Measurements from ENCODE around the gene MBD4.
"Not testable (repeated sequence)": the region's sequence is repeated elsewhere in the genome, so short reads cannot be mapped to it uniquely, and the experiment has no call there.

MBD4 gene

DNA sequence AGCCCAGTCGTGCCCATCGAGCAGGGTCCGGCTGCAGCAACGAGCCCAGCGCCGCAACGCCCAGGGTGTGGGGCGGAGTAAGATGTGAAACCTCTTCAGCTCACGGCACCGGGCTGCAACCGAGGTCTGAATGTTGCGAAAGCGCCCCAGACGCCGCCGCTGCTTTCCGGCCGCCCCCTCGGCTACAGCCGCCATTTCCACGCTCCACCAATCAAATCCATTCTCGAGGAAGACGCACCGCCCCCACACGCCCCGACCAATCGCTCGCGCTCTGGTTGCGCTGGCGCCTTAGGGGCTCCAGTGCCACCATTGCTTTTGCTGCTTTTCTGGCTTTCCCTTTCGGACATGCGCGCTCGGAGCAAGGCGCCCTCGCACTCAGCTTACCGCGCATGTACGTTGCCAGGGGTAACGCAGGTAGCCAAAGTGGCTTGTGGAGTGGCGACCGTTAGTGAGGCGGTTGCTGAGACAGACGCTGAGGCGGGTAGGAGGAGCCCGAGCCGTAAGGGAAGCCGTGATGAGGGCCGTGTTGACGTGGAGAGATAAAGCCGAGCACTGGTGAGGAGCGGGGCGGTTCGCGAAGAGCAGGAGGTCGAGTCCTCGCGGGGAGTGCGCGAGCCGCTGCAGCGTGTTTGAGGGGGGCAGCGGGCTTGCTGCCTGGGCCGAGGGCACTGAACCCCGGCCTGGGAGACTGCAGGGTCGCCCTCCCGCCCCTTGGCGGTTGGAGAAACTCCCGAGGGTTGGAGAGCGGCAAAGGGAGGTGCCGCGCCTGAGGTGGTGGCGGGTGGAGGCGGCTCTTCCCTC is at the start of gene MBD4, which contains the start of gene IFT122:
MBD4 (minus strand) TSS at position 132 of the 801 bp plus-strand sequence; CDS start at position 17, 115 bp downstream.
IFT122 (plus strand) TSS at position 408 of the 801 bp plus-strand sequence; CDS start at position 515, 107 bp downstream.
- DNase-seq (ENCODE audit: low read depth) = peak; percentile 97

DNA sequence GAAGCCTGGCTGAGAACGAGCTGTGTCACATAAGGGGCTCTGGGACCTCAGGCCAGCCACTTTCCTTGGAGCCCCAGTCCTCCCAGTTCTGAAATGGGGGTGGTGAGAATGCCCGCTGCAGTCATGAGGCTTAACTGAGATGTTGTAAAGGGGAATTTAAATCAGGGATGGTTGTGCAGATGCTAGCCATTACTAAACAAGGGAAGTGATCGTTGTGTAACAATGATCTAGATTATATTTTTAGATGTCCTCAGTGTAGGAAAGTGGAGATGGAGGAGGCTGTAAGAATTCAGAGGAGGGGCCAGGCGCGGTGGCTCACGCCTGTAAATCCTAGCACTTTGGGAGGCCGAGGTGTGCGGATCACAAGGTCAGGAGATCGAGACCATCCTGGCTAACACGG is 49.5 kb upstream of the MBD4 start:
- DNase-seq (ENCODE audit: low read depth) = not testable (repeated sequence)

GRCh38 chr3:129487868-129488335 is 48.2 kb upstream of the MBD4 start:
- DNase-seq (ENCODE audit: low read depth) = not testable (repeated sequence)

- DNase-seq (ENCODE audit: low read depth) = no peak
These were observed 47.6 kb upstream of the MBD4 start for GRCh38 chr3:129487183-129487867.

DNA sequence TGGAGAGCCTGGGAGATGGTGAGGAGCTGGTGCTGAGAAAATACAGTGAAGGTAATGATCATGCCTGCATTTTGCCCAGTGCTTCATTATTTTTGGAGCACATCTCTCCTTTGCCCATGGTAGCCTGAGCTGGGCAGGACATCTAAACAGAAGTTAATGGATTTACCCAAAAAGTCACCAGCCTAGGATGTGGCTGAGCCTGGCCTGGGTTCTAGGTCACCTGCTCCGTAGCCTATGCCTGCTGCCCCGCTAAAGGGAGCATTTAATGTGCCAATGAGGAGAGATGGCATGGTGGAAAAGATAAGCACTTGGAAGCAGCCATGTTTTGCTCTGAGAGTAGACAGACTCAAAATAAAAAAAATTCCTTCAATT is 46.9 kb upstream of the MBD4 start:
- DNase-seq (ENCODE audit: low read depth) = no peak

DNA sequence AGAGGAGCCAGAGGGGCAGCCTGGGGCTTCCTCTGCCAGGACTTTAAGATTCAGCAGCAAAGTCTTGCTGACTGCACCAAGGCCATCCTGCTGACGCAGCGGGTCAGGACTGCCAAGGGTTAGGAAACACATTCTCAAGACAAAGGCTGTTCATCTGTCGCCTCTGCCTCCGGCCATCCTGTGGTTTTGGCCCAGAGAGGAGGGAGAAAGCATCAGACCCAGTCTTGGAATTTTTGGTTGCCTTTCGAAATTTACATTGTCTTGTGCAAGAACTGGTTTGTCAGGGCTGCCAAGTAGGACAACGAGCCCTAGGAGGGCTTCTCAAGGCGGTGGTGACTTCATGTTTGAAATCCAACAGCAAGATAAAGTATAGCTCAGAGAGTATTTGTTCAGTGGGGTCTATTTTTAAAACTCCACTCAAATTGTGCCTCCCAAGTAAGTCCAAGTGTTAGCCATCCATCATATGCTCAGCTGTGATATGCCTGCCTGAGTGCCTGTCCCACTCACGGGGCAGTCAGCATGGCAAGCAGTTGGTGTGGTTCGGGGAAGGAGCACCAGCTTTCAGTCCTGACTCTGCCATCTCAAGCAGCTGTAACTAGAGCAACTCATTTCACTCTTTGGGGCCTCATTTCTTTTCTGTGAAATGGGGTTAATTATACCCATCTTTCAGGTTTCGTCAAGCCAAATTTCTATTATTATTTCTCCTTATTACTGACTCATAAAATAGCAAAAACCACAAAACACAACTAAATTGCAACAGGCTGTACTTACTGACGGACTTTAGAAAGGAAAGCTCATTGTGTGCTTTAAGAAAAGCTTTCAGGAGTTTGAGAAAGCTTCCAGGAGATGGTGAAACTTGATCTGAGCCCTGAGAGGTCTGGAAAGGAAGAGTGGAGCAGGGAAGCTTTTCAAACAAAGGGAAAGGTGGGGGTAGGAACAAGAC is 46.2 kb upstream of the MBD4 start:
- DNase-seq (ENCODE audit: low read depth) = no peak

- DNase-seq (ENCODE audit: low read depth) = not testable (repeated sequence)
These were observed 45.4 kb upstream of the MBD4 start for GRCh38 chr3:129485146-129485545.

- no peak for DNase-seq (ENCODE audit: low read depth)
These were observed 44.1 kb upstream of the MBD4 start for GRCh38 chr3:129483870-129484269.

GRCh38 chr3:129482721-129483120 is 43.0 kb upstream of the MBD4 start:
- DNase-seq (ENCODE audit: low read depth) = no peak

- DNase-seq (ENCODE audit: low read depth) = no peak
These were observed 42.1 kb upstream of the MBD4 start for GRCh38 chr3:129481766-129482332.

GRCh38 chr3:129481225-129481765 is 41.5 kb upstream of the MBD4 start:
- DNase-seq (ENCODE audit: low read depth) = not testable (repeated sequence)

DNA sequence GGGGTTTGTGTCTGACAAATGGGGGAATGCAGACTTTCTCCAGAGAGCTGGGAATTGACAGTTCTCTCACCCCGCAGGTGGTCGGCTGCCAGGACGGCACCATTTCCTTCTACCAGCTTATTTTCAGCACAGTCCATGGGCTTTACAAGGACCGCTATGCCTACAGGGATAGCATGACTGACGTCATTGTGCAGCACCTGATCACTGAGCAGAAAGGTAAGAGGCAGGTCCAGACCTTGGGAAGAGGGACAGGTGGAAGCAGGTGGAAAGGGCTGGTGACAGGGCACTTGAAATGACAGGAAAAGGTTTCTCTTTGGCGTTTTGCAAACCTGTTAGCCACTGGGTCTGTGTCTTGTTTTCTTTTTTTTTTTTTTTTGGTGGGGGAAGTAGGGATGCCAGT is 36.8 kb upstream of the MBD4 start:
- no peak for DNase-seq (ENCODE audit: low read depth)

DNA sequence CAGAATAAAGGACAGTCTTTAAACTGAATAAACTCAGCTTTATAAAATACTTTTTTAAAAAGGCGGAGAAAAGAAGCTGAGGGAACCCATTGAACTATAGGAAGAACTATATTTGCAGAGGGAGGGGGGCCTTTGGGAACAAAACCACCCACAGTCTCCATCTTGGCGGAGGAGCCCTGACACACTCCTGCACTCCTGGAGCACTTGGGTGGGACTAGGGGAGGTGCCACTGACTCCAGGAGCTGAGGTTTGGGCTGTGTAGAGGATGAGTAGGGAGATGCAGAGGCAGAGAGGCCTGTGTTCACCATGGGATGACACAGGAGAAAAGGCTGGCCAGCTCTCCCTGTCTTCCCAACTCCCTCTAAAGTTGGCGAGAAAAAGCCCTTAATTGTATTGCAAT is 36.1 kb upstream of the MBD4 start:
- DNase-seq (ENCODE audit: low read depth) = no peak

DNA sequence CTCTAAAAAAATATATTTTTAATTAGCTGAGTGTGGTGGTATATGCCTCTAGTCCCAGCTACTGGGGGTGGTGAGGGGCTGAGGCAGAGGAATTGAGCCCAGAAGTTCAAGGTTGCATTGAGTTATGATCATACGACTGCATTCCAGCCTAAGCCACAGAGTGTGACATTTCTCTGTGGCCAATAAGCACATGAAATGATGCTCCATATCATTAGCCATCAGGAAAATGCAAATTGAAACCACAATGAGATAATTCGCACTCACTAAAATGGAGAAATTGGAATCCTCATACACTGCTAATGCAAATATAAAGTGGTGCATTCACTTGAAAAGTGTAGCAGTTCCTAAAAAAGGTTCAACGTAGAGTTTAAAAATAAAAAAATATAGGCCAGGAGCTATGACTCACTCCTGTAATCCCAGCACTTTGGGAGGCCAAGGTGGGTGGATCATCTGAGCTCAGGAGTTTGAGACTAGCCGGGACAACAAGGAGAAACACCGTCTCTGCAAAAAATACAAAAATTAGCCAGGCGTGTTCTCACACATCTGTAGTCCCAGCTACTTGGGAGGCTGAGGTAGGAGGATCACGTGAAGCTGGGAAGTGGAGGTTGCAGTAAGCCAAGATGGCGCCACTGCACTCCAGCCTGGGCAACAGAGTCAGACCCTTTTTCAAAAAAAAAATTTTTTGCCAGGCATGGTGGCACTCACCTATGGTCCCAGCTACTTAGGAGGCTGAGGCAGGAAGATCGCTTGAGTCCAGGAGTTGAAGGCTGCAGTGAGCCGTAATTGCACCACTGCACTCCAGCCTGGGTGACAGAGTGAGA is 35.4 kb upstream of the MBD4 start:
- no peak for DNase-seq (ENCODE audit: low read depth)

DNA sequence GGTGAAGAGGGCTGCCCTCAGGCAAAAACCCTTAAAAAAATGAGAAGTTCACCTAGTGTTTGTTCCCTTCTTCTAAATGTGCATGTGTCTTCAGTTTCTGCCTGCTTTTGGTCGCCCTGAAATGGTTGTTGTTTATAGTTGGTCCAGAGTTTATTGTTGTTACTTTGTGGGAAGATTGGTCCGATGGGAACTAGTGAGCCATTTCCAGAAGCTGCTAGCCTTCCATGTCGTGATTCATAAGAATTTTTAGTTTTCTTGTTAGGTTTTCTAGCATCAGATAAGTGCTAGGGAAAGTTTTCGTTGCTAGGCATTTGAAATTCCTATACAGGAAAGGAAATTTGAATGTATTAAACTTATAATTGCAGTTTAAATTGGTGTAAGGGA is 34.0 kb upstream of the MBD4 start:
- DNase-seq (ENCODE audit: low read depth) = no peak

- no peak for DNase-seq (ENCODE audit: low read depth)
These were observed 33.5 kb upstream of the MBD4 start for GRCh38 chr3:129473067-129473768.

DNA sequence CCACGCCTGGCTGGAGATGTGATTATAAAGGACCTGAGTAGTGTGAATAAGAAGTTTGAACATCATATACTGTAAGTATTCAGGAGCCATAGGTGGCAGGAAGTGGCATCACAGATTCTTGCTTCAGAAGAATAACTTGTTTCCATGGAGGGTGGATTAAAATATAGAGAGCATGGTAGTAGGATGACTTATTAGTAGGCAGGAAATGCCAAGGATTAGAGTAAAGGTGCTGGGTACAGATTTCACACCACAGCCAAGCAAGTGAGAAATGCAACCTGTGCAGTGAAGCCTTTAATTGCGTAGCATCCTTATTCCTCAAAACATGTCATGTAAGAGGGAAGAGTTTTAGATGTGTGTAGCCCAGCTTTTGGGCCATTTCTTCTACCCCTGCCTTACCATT is 31.1 kb upstream of the MBD4 start:
- no peak for DNase-seq (ENCODE audit: low read depth)

DNA sequence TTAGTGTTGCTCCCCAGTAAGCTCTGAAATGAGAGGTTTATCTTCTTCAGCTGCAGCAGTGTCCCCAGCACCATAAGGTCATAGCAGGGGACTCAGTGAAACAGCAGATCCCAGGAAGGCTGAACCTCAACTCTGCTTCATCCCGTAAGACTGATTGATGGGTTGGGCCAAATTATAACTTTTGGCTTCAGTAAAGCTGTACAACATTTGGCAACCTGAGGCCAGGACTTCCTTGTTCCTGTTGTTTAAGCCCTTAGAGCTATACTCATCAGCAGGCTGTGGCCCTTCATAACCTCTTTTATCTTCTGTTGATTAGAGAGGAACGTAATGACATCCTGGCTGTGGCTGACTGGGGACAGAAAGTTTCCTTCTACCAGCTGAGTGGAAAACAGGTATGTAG is 29.3 kb upstream of the MBD4 start:
- no peak for DNase-seq (ENCODE audit: low read depth)

- no peak for DNase-seq (ENCODE audit: low read depth)
These were observed 28.2 kb upstream of the MBD4 start for GRCh38 chr3:129467932-129468331.

- DNase-seq (ENCODE audit: low read depth) = no peak
These were observed 24.0 kb upstream of the MBD4 start for GRCh38 chr3:129463716-129464115.
